GM19324 (cell line): ENCODE results near the gene C10orf95.
"Not testable (repeated sequence)": the region's sequence is repeated elsewhere in the genome, so short reads cannot be mapped to it uniquely, and the experiment has no call there.

Experiments used
- ATAC-seq: cut with Tn5 transposase; IDR thresholded peaks from one replicate; pipeline ENCODE4 v1.9.1; 2021; ENCODE audit warnings: mild to moderate bottlenecking, moderate library complexity; ENCODE audit not compliant: unreplicated experiment, low FRiP score

C10orf95 gene

GRCh38 chr10:102451105-102451969, at the start of gene C10orf95:
TSS of gene C10orf95 (minus strand) at chr10:102451543. CDS start at chr10:102451093, 450 bp downstream.
- no peak for ATAC-seq

- not testable (repeated sequence) for ATAC-seq
Observed at GRCh38 chr10:102500686-102501085, 49.3 kb upstream of the C10orf95 start.

- no peak for ATAC-seq
Observed at GRCh38 chr10:102499356-102499755, 48.0 kb upstream of the C10orf95 start.

GRCh38 chr10:102497545-102497944, 46.2 kb upstream of the C10orf95 start:
- no peak for ATAC-seq

- no peak for ATAC-seq
Observed at GRCh38 chr10:102493771-102494170, 42.4 kb upstream of the C10orf95 start.

GRCh38 chr10:102492983-102493382, 41.6 kb upstream of the C10orf95 start:
- no peak for ATAC-seq

GRCh38 chr10:102492344-102492939, 41.1 kb upstream of the C10orf95 start:
- no peak for ATAC-seq

- ATAC-seq = no peak
Observed at GRCh38 chr10:102491136-102491535, 39.8 kb upstream of the C10orf95 start.

- no peak for ATAC-seq
Observed at GRCh38 chr10:102485093-102485784, 33.9 kb upstream of the C10orf95 start.

GRCh38 chr10:102484021-102484420, 32.7 kb upstream of the C10orf95 start:
- ATAC-seq = no peak

- ATAC-seq = no peak
Observed at GRCh38 chr10:102480396-102480795, 29.1 kb upstream of the C10orf95 start.

- no peak for ATAC-seq
Observed at GRCh38 chr10:102479651-102480050, 28.3 kb upstream of the C10orf95 start.

- no peak for ATAC-seq
Observed at GRCh38 chr10:102476466-102477141, 25.3 kb upstream of the C10orf95 start.

- no peak for ATAC-seq
Observed at GRCh38 chr10:102475451-102476040, 24.2 kb upstream of the C10orf95 start.

- no peak for ATAC-seq
Observed at GRCh38 chr10:102473445-102474331, 22.3 kb upstream of the C10orf95 start.

- no peak for ATAC-seq
Observed at GRCh38 chr10:102470579-102471546, 19.5 kb upstream of the C10orf95 start.

- no peak for ATAC-seq
Observed at GRCh38 chr10:102468683-102469082, 17.3 kb upstream of the C10orf95 start.

GRCh38 chr10:102467971-102468438, 16.7 kb upstream of the C10orf95 start:
- ATAC-seq = no peak
